Tongue (tissue), 2 donors: Measurements from ENCODE around the gene SLC7A4. TPM values are rescaled to one million over a fixed set of nuclear protein-coding genes. Genes with fewer than 3 reads are reported as not detected.
A peak's percentile ranks its signal among the peaks of the same experiment; 100 is the strongest.
"Not testable (repeated sequence)": the region's sequence is repeated elsewhere in the genome, so short reads cannot be mapped to it uniquely, and the experiment has no call there.

Experiments
- DNase-seq: peaks from one replicate; pipeline ENCODE4 v3.0.0-alpha.2; 2015
- total RNA-seq: library from RNA; depleted of rRNA; stranded (reverse); fragments of >200 nt; gene quantifications from one replicate; pipeline ENCODE4 v1.2.3, GENCODE V29; 2014

The SLC7A4 gene
- total RNA-seq, 1 donor from 2014 or later = 0.41 TPM

- no peak for DNase-seq
Measured at GRCh38 chr22:21041937-21042336, 9.6 kb upstream of the SLC7A4 start.

- DNase-seq = not testable (repeated sequence)
Measured at GRCh38 chr22:21039158-21039557, 6.8 kb upstream of the SLC7A4 start.

- peak; percentile 85 for DNase-seq
Measured at GRCh38 chr22:21038405-21038804, 6.0 kb upstream of the SLC7A4 start.

- DNase-seq = no peak
Measured at GRCh38 chr22:21034989-21035388, 2.6 kb upstream of the SLC7A4 start.

GRCh38 chr22:21033895-21034294 is 1.5 kb upstream of the SLC7A4 start:
- DNase-seq = no peak

- DNase-seq = no peak
Measured at GRCh38 chr22:21032868-21033688, 717 bp upstream of the SLC7A4 start.

GRCh38 chr22:21031545-21032036 is 770 bp downstream of the SLC7A4 start:
- DNase-seq = no peak

GRCh38 chr22:21030621-21031544 is 1.5 kb downstream of the SLC7A4 start:
- no peak for DNase-seq

GRCh38 chr22:21030032-21030431 is 2.3 kb downstream of the SLC7A4 start:
- no peak for DNase-seq

GRCh38 chr22:21029486-21030025 is 2.8 kb downstream of the SLC7A4 start:
- no peak for DNase-seq

- DNase-seq = no peak
Measured at GRCh38 chr22:21028277-21029251, 3.8 kb downstream of the SLC7A4 start.

- DNase-seq = peak; percentile 73
Measured at GRCh38 chr22:21026783-21027692, 5.3 kb downstream of the SLC7A4 start.

GRCh38 chr22:21025763-21026755 is 6.3 kb downstream of the SLC7A4 start:
- DNase-seq = no peak

GRCh38 chr22:21025266-21025665 is 7.1 kb downstream of the SLC7A4 start:
- DNase-seq = no peak

GRCh38 chr22:21022955-21023614 is 9.3 kb downstream of the SLC7A4 start:
- no peak for DNase-seq

- no peak for DNase-seq
Measured at GRCh38 chr22:21022507-21022906, 9.9 kb downstream of the SLC7A4 start.

- DNase-seq = no peak
Measured at GRCh38 chr22:21020802-21021429, 11.4 kb downstream of the SLC7A4 start.

GRCh38 chr22:21018314-21018713 is 14.0 kb downstream of the SLC7A4 start:
- no peak for DNase-seq
